Ovary (tissue), 3 donors: Measurements from ENCODE around the gene GOLGA6D.
"Not testable (repeated sequence)": the region's sequence is repeated elsewhere in the genome, so short reads cannot be mapped to it uniquely, and the experiment has no call there.

Source experiments
- POLR2A ChIP-seq: fragments of 450-650 bp; IDR thresholded peaks from one replicate; pipeline ENCODE4 v1.6.1; 2017; ENCODE audit warnings: antibody characterized with exemption, mild to moderate bottlenecking, moderate library complexity
- TF ChIP-seq, protein P1 (sequence below), 3 donors: fragments of 450-650 bp in 2 of 3; fragments of 200-600 bp in 1 of 3; IDR thresholded peaks; one replicate each; pipeline versions ENCODE4 v1.5.1 to v1.8.0; 2016 to 2022; ENCODE audit warnings: antibody characterized with exemption in 3 of 3, mild to moderate bottlenecking in 1 of 3
- donor health status: DM: no; HTN: no; CAD: no.

DNA sequence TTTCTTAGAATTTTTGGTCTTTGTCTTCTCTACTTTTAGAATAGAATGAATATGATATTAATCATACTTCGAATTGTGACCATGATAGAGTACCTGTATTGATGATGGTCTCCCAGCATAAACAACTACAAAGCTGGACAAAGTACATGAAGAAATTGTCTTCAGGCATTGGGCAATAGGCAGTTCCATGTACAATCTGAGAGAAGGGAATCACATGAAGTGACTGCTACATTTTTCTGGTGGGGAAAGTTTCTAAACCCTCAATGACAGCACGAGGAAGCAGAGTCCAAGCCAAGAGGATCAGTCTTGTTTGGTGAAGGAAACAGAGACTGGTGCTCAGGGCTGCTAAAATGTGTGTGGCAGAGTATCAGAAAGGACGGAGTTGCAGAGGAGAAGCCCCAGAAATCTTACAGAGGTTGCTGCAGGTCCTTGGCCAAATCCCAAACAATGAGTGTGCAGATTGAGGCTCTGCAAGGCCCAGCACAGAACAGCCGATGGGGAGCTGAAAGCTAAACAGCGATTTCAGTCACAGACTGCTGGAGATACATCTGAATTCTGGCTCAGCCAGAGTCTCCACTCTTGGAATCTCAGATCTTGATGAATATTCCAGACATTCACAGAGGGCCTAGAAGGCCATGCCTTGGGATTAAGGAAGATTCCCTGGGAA is 36.7 kb downstream of the GOLGA6D start:
- TF ChIP-seq, protein P1, sequence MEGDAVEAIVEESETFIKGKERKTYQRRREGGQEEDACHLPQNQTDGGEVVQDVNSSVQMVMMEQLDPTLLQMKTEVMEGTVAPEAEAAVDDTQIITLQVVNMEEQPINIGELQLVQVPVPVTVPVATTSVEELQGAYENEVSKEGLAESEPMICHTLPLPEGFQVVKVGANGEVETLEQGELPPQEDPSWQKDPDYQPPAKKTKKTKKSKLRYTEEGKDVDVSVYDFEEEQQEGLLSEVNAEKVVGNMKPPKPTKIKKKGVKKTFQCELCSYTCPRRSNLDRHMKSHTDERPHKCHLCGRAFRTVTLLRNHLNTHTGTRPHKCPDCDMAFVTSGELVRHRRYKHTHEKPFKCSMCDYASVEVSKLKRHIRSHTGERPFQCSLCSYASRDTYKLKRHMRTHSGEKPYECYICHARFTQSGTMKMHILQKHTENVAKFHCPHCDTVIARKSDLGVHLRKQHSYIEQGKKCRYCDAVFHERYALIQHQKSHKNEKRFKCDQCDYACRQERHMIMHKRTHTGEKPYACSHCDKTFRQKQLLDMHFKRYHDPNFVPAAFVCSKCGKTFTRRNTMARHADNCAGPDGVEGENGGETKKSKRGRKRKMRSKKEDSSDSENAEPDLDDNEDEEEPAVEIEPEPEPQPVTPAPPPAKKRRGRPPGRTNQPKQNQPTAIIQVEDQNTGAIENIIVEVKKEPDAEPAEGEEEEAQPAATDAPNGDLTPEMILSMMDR (IDR thresholded peaks at IDR 0.05) = not testable (repeated sequence)
- TF ChIP-seq POLR2A = not testable (repeated sequence)
